Stimulated activated CD4-positive, alpha-beta T cell treated with anti-CD3 and anti-CD28 coated beads, Interleukin-1b, Interleukin-23, amount 100 ng/mL, for 1 hour (primary cell): Measurements from ENCODE around the gene SEPSECS.
A peak's percentile ranks its signal among the peaks of the same experiment; 100 is the strongest.

ENCODE experiments used
- DNase-seq, 2 donors: peaks; one replicate each; pipeline ENCODE4 v3.0.0-alpha.2; 2020; ENCODE audit warnings: low read depth in 2 of 2

Gene SEPSECS

GRCh38 chr4:25159837-25160713 is at the start of gene SEPSECS:
Gene SEPSECS, minus strand, starts transcription at chr4:25160449. Its CDS starts 80 bp downstream, at chr4:25160369.
- peak; percentile 78 to 85 for DNase-seq

GRCh38 chr4:25209702-25210101 is 49.5 kb upstream of the SEPSECS start:
- DNase-seq, result no peak

GRCh38 chr4:25207997-25208396 is 47.7 kb upstream of the SEPSECS start:
- DNase-seq, result no peak

GRCh38 chr4:25198713-25199112 is 38.5 kb upstream of the SEPSECS start:
- no peak for DNase-seq

GRCh38 chr4:25190407-25190806 is 30.2 kb upstream of the SEPSECS start:
- DNase-seq, result no peak

- no peak for DNase-seq
These were observed 23.8 kb upstream of the SEPSECS start for GRCh38 chr4:25184056-25184455.

- DNase-seq, result no peak
These were observed 22.7 kb upstream of the SEPSECS start for GRCh38 chr4:25182937-25183336.

GRCh38 chr4:25180524-25181131 is 20.4 kb upstream of the SEPSECS start:
- no peak for DNase-seq

GRCh38 chr4:25178838-25179261 is 18.6 kb upstream of the SEPSECS start:
- DNase-seq, result no peak

- DNase-seq, result no peak
These were observed 16.9 kb upstream of the SEPSECS start for GRCh38 chr4:25177147-25177546.

- no peak for DNase-seq
These were observed 14.4 kb upstream of the SEPSECS start for GRCh38 chr4:25174674-25175073.

- no peak for DNase-seq
These were observed 13.0 kb upstream of the SEPSECS start for GRCh38 chr4:25172961-25173915.

- no peak for DNase-seq
These were observed 11.1 kb upstream of the SEPSECS start for GRCh38 chr4:25171201-25171865.

GRCh38 chr4:25169446-25169845 is 9.2 kb upstream of the SEPSECS start:
- no peak for DNase-seq

GRCh38 chr4:25165916-25166315 is 5.7 kb upstream of the SEPSECS start:
- no peak for DNase-seq

- no peak for DNase-seq
These were observed 2.9 kb upstream of the SEPSECS start for GRCh38 chr4:25163196-25163595.

- no peak for DNase-seq
These were observed 2.3 kb upstream of the SEPSECS start for GRCh38 chr4:25162566-25162965.

- DNase-seq, result no peak
These were observed 1.3 kb upstream of the SEPSECS start for GRCh38 chr4:25161593-25161950.

- DNase-seq, result no peak
These were observed 704 bp upstream of the SEPSECS start for GRCh38 chr4:25160714-25161592.

GRCh38 chr4:25158817-25159216 is 1.4 kb downstream of the SEPSECS start:
- no peak for DNase-seq

- DNase-seq, result no peak
These were observed 3.2 kb downstream of the SEPSECS start for GRCh38 chr4:25157081-25157480.
